Hepatocyte (in vitro differentiated cells): ENCODE results near the gene ERBB4. TPM values are rescaled to one million over a fixed set of nuclear protein-coding genes. Genes with fewer than 3 reads are reported as not detected.
A peak's percentile ranks its signal among the peaks of the same experiment; 100 is the strongest.

Experiments used
- DNase-seq: peaks from one replicate; pipeline ENCODE4 v3.0.0-alpha.2; 2016; ENCODE audit warnings: low spot score
- H2AFZ ChIP-seq: fragments of 200-600 bp; sonication (generic); 2 replicates; pipeline ENCODE4 v1.6.0; 2016; ENCODE audit warnings: antibody characterized with exemption, mild to moderate bottlenecking
- H3K27ac ChIP-seq: fragments of 200-600 bp; sonication (generic); 2 replicates; pipeline ENCODE4 v1.5.1; 2016; ENCODE audit warnings: mild to moderate bottlenecking
- H3K27me3 ChIP-seq: fragments of 200-600 bp; sonication (generic); 2 replicates; pipeline ENCODE4 v1.6.1; 2016
- H3K36me3 ChIP-seq: fragments of 200-600 bp; sonication (generic); replicated peaks from 2 replicates; pipeline ENCODE4 v1.5.1; 2016; ENCODE audit warnings: low read depth; ENCODE audit not compliant: insufficient read depth
- H3K4me1 ChIP-seq: fragments of 200-600 bp; sonication (generic); 2 replicates; pipeline ENCODE4 v1.5.1; 2016; ENCODE audit warnings: mild to moderate bottlenecking, moderate library complexity; ENCODE audit not compliant: insufficient read depth
- H3K4me2 ChIP-seq: fragments of 200-600 bp; sonication (generic); 2 replicates; pipeline ENCODE4 v1.6.0; 2016
- H3K4me3 ChIP-seq: fragments of 200-600 bp; sonication (generic); 2 replicates; pipeline ENCODE4 v1.5.1; 2016; ENCODE audit warnings: mild to moderate bottlenecking
- H3K79me2 ChIP-seq: fragments of 200-600 bp; sonication (generic); 2 replicates; pipeline ENCODE4 v1.6.0; 2017; ENCODE audit warnings: mild to moderate bottlenecking
- H3K9me2 ChIP-seq: fragments of 200-600 bp; sonication (generic); replicated peaks from 2 replicates; pipeline ENCODE4 v1.6.0; 2017; ENCODE audit warnings: mild to moderate bottlenecking; ENCODE audit not compliant: insufficient read depth
- H3K9me3 ChIP-seq: fragments of 200-600 bp; sonication (generic); 2 replicates; pipeline ENCODE4 v1.5.1; 2016; ENCODE audit warnings: low read depth, mild to moderate bottlenecking
- H4K20me1 ChIP-seq: fragments of 200-600 bp; sonication (generic); 2 replicates; pipeline ENCODE4 v1.6.0; 2016; ENCODE audit warnings: mild to moderate bottlenecking; ENCODE audit not compliant: insufficient read depth, poor library complexity, severe bottlenecking
- EZH2 ChIP-seq: fragments of 200-600 bp; sonication (generic); IDR thresholded peaks from 2 replicates; pipeline ENCODE4 v1.6.1; 2016; ENCODE audit warnings: antibody characterized with exemption, mild to moderate bottlenecking, borderline replicate concordance
- EZH2phosphoT487 ChIP-seq: fragments of 200-600 bp; sonication (generic); IDR thresholded peaks from one replicate; pipeline ENCODE4 v1.6.1; 2018; ENCODE audit warnings: antibody characterized with exemption, mild to moderate bottlenecking, low read depth, moderate library complexity; ENCODE audit not compliant: unreplicated experiment, severe bottlenecking
- WGBS: methylation state at CpG from one replicate; pipeline ENCODE4 v1.1.6; 2016; ENCODE audit warnings: low lambda C conversion rate; ENCODE audit errors: missing lambda C conversion rate; 5-methylcytosine and 5-hydroxymethylcytosine counted together
- polyA plus RNA-seq: library from polyadenylated mRNA; unstranded; fragments of >200 nt; fragmentation: Nextera tagmentation; extraction: Ambion mirVana; gene quantifications from 2 replicates; pipeline ENCODE4 v1.2.1, GENCODE V29; 2016
- total RNA-seq: library from RNA; depleted of rRNA; stranded (reverse); fragments of >200 nt; gene quantifications from 2 replicates; pipeline ENCODE4 v1.2.3, GENCODE V29; 2014
- TF ChIP-seq, protein P1 (sequence below): fragments of 200-600 bp; sonication (generic); IDR thresholded peaks from 2 replicates; pipeline ENCODE4 v1.5.1; 2016; ENCODE audit warnings: antibody characterized with exemption, mild to moderate bottlenecking; ENCODE audit not compliant: poor library complexity

Gene ERBB4
- total and polyA plus RNA-seq, 2 experiments from 2014 or later, result 3.4 to 3.9 TPM

DNA sequence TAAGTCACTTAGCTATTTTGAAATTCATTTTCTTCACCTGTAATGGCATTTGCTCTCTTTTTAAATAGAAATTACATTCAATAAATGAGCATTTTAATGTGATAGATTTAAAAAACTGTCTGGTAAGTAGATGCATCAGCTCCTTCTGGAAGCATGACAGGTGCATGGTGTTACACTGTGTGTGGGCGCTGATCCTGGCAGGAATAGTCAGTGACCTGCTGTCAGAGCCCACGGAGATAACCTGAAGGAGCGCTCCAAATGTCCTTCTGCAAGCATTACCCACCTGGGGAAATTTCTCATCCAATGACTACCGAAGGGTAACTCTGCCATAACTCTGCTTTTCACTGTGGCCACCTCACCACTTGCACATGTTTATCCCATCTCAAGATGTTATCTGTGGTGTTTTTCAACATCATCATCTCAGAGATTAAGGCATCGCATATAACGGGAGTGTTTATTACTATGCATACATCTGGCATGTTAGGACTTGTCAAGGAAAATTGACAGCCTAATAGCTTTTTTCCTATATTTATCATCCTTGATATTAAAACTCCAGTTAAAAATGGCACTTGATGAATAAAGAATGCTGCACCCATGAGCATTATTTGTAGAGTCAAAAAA is 637.3 kb downstream of the ERBB4 start:
- Histone ChIP-seq H3K4me2 (no peak overlapping the region), H3K79me2 (no peaks in the 10 kb centered on the region), H3K4me1 (no peaks in the 10 kb centered on the region), H3K4me3 (no peak overlapping the region), H3K27me3 (no peaks in the 10 kb centered on the region), H3K9me3 (no peaks in the 10 kb centered on the region), H3K36me3 (no peaks in the 10 kb centered on the region), H4K20me1 (no peaks in the 10 kb centered on the region), H2AFZ (no peak overlapping the region), H3K27ac (no peak overlapping the region), H3K9me2 (no peaks in the 10 kb centered on the region)
- TF ChIP-seq, protein P1, sequence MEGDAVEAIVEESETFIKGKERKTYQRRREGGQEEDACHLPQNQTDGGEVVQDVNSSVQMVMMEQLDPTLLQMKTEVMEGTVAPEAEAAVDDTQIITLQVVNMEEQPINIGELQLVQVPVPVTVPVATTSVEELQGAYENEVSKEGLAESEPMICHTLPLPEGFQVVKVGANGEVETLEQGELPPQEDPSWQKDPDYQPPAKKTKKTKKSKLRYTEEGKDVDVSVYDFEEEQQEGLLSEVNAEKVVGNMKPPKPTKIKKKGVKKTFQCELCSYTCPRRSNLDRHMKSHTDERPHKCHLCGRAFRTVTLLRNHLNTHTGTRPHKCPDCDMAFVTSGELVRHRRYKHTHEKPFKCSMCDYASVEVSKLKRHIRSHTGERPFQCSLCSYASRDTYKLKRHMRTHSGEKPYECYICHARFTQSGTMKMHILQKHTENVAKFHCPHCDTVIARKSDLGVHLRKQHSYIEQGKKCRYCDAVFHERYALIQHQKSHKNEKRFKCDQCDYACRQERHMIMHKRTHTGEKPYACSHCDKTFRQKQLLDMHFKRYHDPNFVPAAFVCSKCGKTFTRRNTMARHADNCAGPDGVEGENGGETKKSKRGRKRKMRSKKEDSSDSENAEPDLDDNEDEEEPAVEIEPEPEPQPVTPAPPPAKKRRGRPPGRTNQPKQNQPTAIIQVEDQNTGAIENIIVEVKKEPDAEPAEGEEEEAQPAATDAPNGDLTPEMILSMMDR, result no peak
- TF ChIP-seq EZH2 (no peak), EZH2phosphoT487 (no peak)
- WGBS, result 70% methylated on average over 6 of the region's 6 CpGs
- no peak for DNase-seq

- no peaks in the 10 kb centered on the region for H3K9me2 ChIP-seq
- H3K27me3 ChIP-seq, result no peaks in the 10 kb centered on the region
- H3K27ac ChIP-seq, result no peak overlapping the region
- H3K79me2 ChIP-seq, result no peaks in the 10 kb centered on the region
- no peaks in the 10 kb centered on the region for H4K20me1 ChIP-seq
- no peak overlapping the region for H2AFZ ChIP-seq
- H3K4me2 ChIP-seq, result peak overlapping the region; percentile 52
- 67% methylated on average over 2 of the region's 2 CpGs for WGBS
- TF ChIP-seq EZH2phosphoT487 (no peak), EZH2 (no peak)
- TF ChIP-seq, protein P1, result no peak
- H3K9me3 ChIP-seq, result no peaks in the 10 kb centered on the region
- H3K36me3 ChIP-seq, result no peaks in the 10 kb centered on the region
- DNase-seq, result no peak
- H3K4me3 ChIP-seq, result no peak overlapping the region
- H3K4me1 ChIP-seq, result no peaks in the 10 kb centered on the region
Observed at GRCh38 chr2:211900518-211900917, 638.1 kb downstream of the ERBB4 start.

- peak overlapping the region; percentile 52 for H3K4me2 ChIP-seq
- no peaks in the 10 kb centered on the region for H3K36me3 ChIP-seq
- no peak for DNase-seq
- no peaks in the 10 kb centered on the region for H3K27me3 ChIP-seq
- no peaks in the 10 kb centered on the region for H3K79me2 ChIP-seq
- H3K9me3 ChIP-seq, result no peaks in the 10 kb centered on the region
- H3K4me1 ChIP-seq, result no peaks in the 10 kb centered on the region
- no peaks in the 10 kb centered on the region for H4K20me1 ChIP-seq
- no peak overlapping the region for H2AFZ ChIP-seq
- H3K4me3 ChIP-seq, result no peak overlapping the region
- no peak for TF ChIP-seq EZH2
- no peak for TF ChIP-seq EZH2phosphoT487
- TF ChIP-seq, protein P1, result no peak
- no peaks in the 10 kb centered on the region for H3K9me2 ChIP-seq
- no peak overlapping the region for H3K27ac ChIP-seq
- 47% methylated on average over 5 of the region's 5 CpGs for WGBS
Observed at GRCh38 chr2:211900000-211900399, 638.6 kb downstream of the ERBB4 start.

DNA sequence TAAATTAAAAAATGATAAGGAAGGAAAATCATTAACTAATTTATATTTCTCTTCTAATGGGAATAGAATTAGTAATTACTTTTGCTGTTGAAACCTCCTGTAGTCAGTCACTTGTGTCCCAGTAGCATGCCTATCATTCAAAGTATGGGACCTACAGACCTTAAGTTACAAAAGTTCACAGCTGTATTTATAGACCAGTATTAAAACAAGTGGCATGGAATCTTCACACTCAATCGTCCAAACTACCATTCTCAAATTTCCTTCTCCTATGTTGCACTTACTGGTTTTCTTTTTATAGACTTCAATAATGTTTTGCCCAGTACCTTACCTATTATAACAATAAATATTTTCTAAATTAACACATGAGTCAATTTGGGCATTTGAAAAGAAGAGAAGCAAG is 639.9 kb downstream of the ERBB4 start:
- Histone ChIP-seq H2AFZ (no peak overlapping the region), H3K4me2 (no peak overlapping the region), H3K36me3 (no peaks in the 10 kb centered on the region), H3K4me1 (no peaks in the 10 kb centered on the region), H3K4me3 (no peak overlapping the region), H3K9me3 (no peaks in the 10 kb centered on the region), H3K79me2 (no peaks in the 10 kb centered on the region), H4K20me1 (no peaks in the 10 kb centered on the region), H3K27me3 (no peaks in the 10 kb centered on the region), H3K9me2 (no peaks in the 10 kb centered on the region), H3K27ac (no peak overlapping the region)
- DNase-seq, result no peak
- TF ChIP-seq EZH2 (no peak), EZH2phosphoT487 (no peak)
- TF ChIP-seq, protein P1, result no peak
- WGBS, result 60% methylated on average over 1 of the region's 1 CpG
